Activated CD4-positive, CD25-positive, alpha-beta regulatory T cell (primary cell): ENCODE measurements around the gene CNKSR2.

Experiments
- DNase-seq, 4 experiments: peaks; one replicate each; lab custom pipeline; 2025; lab: John Stamatoyannopoulos, UW

CNKSR2 gene

GRCh38 chrX:21374163-21374993 is at the start of gene CNKSR2:
Gene CNKSR2, plus strand, starts transcription at chrX:21374418. Its CDS starts 480 bp downstream, at chrX:21374898.
- DNase-seq: peak; percentile 30 to 51 (median 45)

- DNase-seq: no peak
These were observed 19.5 kb upstream of the CNKSR2 start for GRCh38 chrX:21354725-21355124.

GRCh38 chrX:21355831-21356230 is 18.4 kb upstream of the CNKSR2 start:
- DNase-seq: no peak

GRCh38 chrX:21369613-21370012 is 4.6 kb upstream of the CNKSR2 start:
- DNase-seq: no peak

- DNase-seq: no peak
These were observed 1.2 kb upstream of the CNKSR2 start for GRCh38 chrX:21373001-21373400.

GRCh38 chrX:21373637-21374162 is 518 bp upstream of the CNKSR2 start:
- DNase-seq: peak in 2 of 4 experiments; percentile 3 to 16

- peak in 1 of 4 experiments; percentile 0 for DNase-seq
These were observed 933 bp downstream of the CNKSR2 start for GRCh38 chrX:21374994-21375707.

GRCh38 chrX:21375708-21376009 is 1.4 kb downstream of the CNKSR2 start:
- DNase-seq: no peak

- DNase-seq: no peak
These were observed 2.4 kb downstream of the CNKSR2 start for GRCh38 chrX:21376636-21377035.

- no peak for DNase-seq
These were observed 5.8 kb downstream of the CNKSR2 start for GRCh38 chrX:21379991-21380390.

- DNase-seq: no peak
These were observed 8.5 kb downstream of the CNKSR2 start for GRCh38 chrX:21382715-21383114.

GRCh38 chrX:21383546-21383945 is 9.3 kb downstream of the CNKSR2 start:
- DNase-seq: no peak

GRCh38 chrX:21384178-21384577 is 10.0 kb downstream of the CNKSR2 start:
- no peak for DNase-seq

GRCh38 chrX:21394792-21395191 is 20.6 kb downstream of the CNKSR2 start:
- DNase-seq: no peak

GRCh38 chrX:21398426-21398825 is 24.2 kb downstream of the CNKSR2 start:
- DNase-seq: no peak

- no peak for DNase-seq
These were observed 26.3 kb downstream of the CNKSR2 start for GRCh38 chrX:21400408-21401121.

- DNase-seq: no peak
These were observed 34.1 kb downstream of the CNKSR2 start for GRCh38 chrX:21408307-21408706.

GRCh38 chrX:21408788-21409187 is 34.6 kb downstream of the CNKSR2 start:
- DNase-seq: no peak

- DNase-seq: no peak
These were observed 37.8 kb downstream of the CNKSR2 start for GRCh38 chrX:21412029-21412428.

- DNase-seq: no peak
These were observed 38.7 kb downstream of the CNKSR2 start for GRCh38 chrX:21412883-21413282.

GRCh38 chrX:21427086-21427485 is 52.9 kb downstream of the CNKSR2 start:
- DNase-seq: no peak

GRCh38 chrX:21437036-21437435 is 62.8 kb downstream of the CNKSR2 start:
- no peak for DNase-seq

- DNase-seq: no peak
These were observed 64.6 kb downstream of the CNKSR2 start for GRCh38 chrX:21438792-21439191.
